K562 (cell line): Measurements from ENCODE around the gene CCDC137. TPM values are rescaled to one million over a fixed set of nuclear protein-coding genes. Genes with fewer than 3 reads are reported as not detected.

Experiments used
- NR0B1 ChIP-seq: fragments of 450-650 bp; IDR thresholded peaks from one replicate; pipeline ENCODE4 v1.6.1; 2018; ENCODE audit warnings: mild to moderate bottlenecking, moderate library complexity; ENCODE audit not compliant: partially characterized antibody
- POLR2G ChIP-seq: fragments of 200-400 bp; formaldehyde crosslinking; IDR thresholded peaks from 2 replicates; pipeline ENCODE4 v1.6.1; 2017; ENCODE audit warnings: low read depth, mild to moderate bottlenecking, antibody characterized with exemption, low read length, moderate library complexity
- SMAD3 ChIP-seq: fragments of 450-650 bp; formaldehyde crosslinking; conservative IDR thresholded peaks from 2 replicates; pipeline ENCODE4 v1.4.0; 2020; ENCODE audit warnings: mild to moderate bottlenecking
- ZBTB40 ChIP-seq, 2 experiments: fragments of 450-650 bp in 1 of 2; sonication (generic) in 1 of 2; formaldehyde crosslinking in 1 of 2; IDR thresholded peaks; 2 replicates each; pipeline versions ENCODE4 v1.7.1 to v1.9.0; 2016 to 2022; ENCODE audit warnings: inconsistent platforms in 1 of 2, mild to moderate bottlenecking in 1 of 2, missing genetic modification reagents in 1 of 2
- ZNF431 ChIP-seq: sonication (generic); formaldehyde crosslinking; IDR thresholded peaks from 2 replicates; pipeline ENCODE4 v1.8.0; 2022; ENCODE audit warnings: mild to moderate bottlenecking, missing genetic modification reagents
- polyA plus RNA-seq, 8 experiments: library from polyadenylated mRNA; depleted of rRNA in 4 of 8; stranded (reverse) in 5 of 8; unstranded in 3 of 8; fragments of >200 nt; fragmentation: Nextera tagmentation in 2 of 8; fragmentation: Illumina TruSeq in 1 of 8; extraction: Ambion mirVana in 2 of 8; extraction: Trizol in 1 of 8; gene quantifications; 2 replicates each; pipeline versions ENCODE4 v1.2.1 to v1.2.3, GENCODE V29; 2011 to 2014; ENCODE audit warnings: inconsistent platforms in 1 of 8, missing spikeins in 1 of 8
- total RNA-seq, 7 experiments: library from RNA; depleted of rRNA in 6 of 7; stranded (reverse); fragments of >200 nt in 6 of 7; fragmentation: Illumina TruSeq in 2 of 7; extraction: Trizol in 2 of 7; gene quantifications; 2 replicates each; pipeline versions ENCODE4 v1.2.1 to v1.2.3, GENCODE V29; 2011 to 2021; ENCODE audit warnings: low replicate concordance in 1 of 7

The CCDC137 gene
- total and polyA plus RNA-seq, 9 of the 15 experiments (the other 6 are each of a cell fraction or from before 2014, with no cell fraction given) = 2.3 to 68.1 (median 38.3) TPM

- no peak for TF ChIP-seq ZBTB40 (IDR thresholded peaks at IDR 0.05)
- TF ChIP-seq ZBTB40 (CRISPR knock-in tag; IDR thresholded peaks at IDR 0.05) = no peak
- 0 out of 2 replicates have a peak, but pooled peaks have one; percentile 25 for TF ChIP-seq ZNF431 (CRISPR knock-in tag)
- TF ChIP-seq NR0B1 = no peak
- TF ChIP-seq SMAD3 (CRISPR knock-in tag) = peak; percentile 70; the same call in 1 of the 2 replicates
- TF ChIP-seq POLR2G = peak; percentile 68
These were observed 1.1 kb upstream of the CCDC137 start (continued) for GRCh38 chr17:81665205-81666091.
